Middle frontal gyrus (tissue), 1 donor: Measurements from ENCODE around the gene OGFRL1.

ENCODE experiments used
- DNase-seq: peaks from one replicate; pipeline ENCODE4 v3.0.0-alpha.2; 2015; ENCODE audit warnings: low spot score; ENCODE audit errors: extremely low spot score

Gene OGFRL1

GRCh38 chr6:71284785-71285184 lies 3.8 kb upstream of the OGFRL1 start:
- DNase-seq: no peak

GRCh38 chr6:71287038-71287437 lies 1.6 kb upstream of the OGFRL1 start:
- DNase-seq: no peak

DNA sequence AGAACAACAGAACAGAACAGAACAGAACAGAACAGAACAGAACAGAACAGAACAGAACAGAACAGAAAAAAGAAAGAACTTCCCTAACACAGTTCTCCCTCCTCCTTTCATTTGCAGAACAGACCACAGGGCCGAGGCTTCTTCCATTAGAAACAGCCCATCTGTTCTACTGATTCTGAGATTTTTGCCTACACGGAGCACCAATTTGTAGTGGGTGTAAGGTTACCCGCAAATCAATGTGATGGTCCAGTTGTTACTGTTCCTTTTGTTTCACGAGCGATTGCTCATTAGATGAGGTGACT lies 734 bp upstream of the OGFRL1 start:
- no peak for DNase-seq

DNA sequence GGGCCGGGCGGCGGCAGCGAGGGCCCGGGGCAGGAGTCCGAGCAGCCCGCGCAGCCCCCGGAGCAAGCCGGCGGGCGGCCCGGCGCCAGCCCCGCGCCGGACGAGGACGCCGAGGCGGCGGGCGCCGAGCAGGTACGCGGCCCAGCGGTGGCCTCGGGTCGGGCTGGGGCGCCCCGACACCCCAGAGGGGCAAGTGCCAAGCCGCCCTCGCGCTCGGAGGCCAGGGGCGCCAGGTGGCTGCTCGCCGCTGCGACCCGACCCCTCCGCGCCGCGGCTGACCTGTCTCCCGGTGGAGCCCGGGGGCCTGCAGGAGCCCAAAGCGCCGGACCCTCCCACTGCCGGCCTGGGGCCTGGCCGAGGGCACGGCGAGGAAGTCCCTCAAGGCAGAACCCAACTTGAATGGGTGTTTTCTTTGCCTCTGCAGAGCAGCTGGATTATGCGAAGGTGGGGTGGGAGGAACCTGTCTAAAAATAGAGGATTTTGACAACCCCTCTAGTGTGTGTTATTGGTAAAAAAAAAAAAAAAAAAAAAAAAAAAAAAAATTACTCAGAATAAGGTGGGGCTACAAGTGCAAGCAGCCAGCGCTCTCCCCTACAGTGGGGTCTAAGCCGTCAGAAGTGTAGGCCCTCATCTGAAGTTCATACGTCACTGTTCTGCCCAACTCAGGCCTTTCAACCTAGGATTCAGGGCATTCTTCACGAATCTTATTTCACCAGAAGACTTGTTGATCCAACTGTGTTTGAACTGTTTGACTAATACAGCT lies 609 bp downstream of the OGFRL1 start:
- no peak for DNase-seq

GRCh38 chr6:71289802-71290175 lies 1.2 kb downstream of the OGFRL1 start:
- no peak for DNase-seq

DNA sequence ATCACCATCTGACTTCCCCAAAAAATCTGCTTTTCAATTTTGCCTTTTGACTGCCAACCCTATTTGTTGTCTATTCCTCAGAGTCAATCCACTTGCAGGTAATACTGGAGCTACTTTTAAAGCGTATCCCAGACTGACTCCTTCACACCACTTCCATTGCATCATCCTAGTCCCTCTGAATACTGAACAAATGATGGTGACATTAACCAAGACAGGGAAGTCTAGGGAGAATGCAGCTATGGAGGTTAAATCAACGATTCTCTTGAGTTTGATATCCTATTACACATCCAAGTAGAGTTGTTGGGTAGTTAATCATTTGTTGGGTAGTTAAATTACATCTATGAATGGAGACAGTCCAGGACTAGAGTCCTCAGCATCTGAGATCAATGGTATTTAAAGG lies 2.0 kb downstream of the OGFRL1 start:
- DNase-seq: no peak

- DNase-seq: peak; percentile 36
These were observed 3.4 kb downstream of the OGFRL1 start for GRCh38 chr6:71292001-71292400.

DNA sequence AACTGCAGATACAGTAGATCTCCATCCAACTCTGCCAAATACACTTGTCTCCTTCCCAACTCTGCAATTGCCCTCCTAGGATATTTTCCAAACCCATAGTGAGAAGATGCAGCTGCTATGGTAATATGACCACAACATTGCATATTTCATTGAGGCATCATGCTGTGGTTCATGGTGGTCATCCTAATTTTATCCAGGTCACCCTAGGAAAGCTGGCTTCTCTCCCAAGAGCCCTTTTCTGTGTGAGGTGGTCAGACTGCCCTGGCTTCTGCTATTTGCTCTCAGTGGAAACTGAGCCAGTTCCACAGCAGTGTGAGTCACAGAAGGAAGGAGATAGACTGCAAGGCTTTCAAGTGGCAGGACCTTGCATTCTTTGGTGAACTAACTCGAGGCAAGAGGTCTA lies 5.5 kb downstream of the OGFRL1 start:
- no peak for DNase-seq

- DNase-seq: no peak
These were observed 9.8 kb downstream of the OGFRL1 start for GRCh38 chr6:71298459-71298858.

DNA sequence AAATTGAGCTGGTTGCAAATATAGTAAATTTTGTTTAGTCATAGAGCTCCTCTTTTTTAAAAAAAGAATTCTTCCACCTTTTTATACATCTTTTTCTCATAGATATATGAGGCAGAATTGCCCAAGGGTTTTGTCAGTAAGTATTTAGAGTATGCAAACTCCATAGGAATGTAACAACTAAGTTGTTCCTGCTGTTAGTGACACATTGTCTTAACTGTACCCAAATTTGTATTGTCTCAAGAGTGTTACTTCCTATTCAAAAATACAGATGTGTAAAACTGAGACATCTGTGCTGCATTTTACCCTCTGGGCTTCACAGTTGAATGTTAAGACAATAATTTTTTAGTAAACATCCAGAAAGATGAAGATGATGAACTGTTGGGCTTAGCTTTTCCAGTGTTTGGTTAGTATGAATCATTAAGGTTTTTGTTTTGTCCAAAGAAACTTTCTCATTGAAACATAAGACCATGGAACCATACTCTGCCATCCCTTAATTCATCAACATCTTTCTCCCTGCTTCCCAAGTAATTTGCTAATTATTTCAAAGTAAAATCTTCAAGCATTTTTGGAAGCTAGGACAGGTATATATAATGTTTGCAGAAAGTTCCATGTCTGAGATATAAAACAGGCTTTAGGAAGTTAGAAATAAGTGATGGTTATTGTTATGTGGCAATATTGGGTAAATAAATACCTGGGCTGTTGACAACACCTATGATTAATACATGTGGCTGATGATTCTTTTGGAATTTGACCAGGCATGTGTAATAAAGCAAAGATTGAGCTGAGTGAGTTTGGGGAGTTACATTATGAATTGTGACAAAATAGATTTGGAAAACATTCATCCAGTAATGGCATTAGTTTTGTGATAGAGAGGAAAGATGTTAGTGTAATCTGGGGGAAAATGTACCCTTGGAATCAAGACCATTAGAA lies 11.2 kb downstream of the OGFRL1 start:
- DNase-seq: no peak

GRCh38 chr6:71300561-71301168 lies 12.1 kb downstream of the OGFRL1 start:
- DNase-seq: no peak

DNA sequence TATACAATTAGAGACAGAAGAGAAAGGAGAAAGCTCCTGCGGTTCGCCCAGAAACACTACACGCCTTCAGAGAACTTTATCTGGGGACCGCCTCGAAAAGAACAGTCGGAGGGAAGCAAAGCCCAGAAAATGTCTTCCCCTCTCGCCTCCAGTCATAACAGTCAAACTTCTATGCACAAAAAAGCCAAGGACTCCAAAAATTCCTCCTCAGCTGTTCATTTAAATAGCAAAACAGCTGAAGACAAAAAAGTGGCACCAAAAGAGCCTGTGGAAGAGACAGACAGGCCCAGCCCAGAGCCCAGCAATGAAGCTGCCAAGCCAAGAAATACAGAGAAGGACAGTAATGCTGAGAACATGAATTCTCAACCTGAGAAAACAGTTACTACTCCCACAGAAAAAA lies 12.9 kb downstream of the OGFRL1 start:
- DNase-seq: no peak

GRCh38 chr6:71309656-71310055 lies 21.0 kb downstream of the OGFRL1 start:
- DNase-seq: no peak

DNA sequence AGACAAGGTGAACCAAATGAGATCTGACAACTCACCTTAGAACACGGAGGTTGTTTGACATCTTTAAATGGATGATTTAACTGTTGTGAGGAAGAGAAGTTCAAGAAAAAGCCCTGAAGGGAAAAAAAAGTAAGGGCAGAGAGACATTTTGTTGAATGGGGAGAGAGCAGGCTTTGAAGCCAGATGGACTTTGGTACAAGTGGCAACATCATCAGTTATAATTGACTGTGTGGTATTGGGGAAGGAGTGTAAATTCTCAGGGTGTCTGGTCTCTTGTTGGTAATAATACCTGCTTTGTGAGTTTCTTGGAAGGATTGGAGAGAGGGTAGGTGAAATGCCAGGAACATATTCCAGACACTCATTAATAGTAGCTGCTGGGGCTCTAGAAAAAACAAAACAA lies 21.6 kb downstream of the OGFRL1 start:
- no peak for DNase-seq

GRCh38 chr6:71312089-71312488 lies 23.5 kb downstream of the OGFRL1 start:
- no peak for DNase-seq

GRCh38 chr6:71317441-71317840 lies 28.8 kb downstream of the OGFRL1 start:
- no peak for DNase-seq

GRCh38 chr6:71320041-71320440 lies 31.4 kb downstream of the OGFRL1 start:
- no peak for DNase-seq

DNA sequence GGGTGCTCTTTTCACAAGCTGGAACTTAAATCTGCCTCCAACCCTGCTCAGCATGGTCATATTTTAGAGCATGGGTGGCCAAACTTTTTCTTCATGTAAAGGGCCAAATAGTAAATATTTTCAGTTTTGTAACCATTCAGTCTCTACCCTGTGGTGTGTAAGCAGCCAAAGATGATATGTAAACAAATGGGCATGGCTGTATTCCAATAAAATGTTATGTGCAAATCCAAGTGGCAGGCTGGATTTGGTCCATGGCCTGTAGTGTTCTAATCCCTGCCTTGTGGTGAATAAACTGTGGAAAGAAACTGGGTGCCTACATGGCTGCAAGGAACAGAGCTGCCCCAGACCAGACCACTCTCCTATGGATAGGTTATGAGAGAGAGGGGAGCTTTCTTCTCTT lies 32.7 kb downstream of the OGFRL1 start:
- no peak for DNase-seq

DNA sequence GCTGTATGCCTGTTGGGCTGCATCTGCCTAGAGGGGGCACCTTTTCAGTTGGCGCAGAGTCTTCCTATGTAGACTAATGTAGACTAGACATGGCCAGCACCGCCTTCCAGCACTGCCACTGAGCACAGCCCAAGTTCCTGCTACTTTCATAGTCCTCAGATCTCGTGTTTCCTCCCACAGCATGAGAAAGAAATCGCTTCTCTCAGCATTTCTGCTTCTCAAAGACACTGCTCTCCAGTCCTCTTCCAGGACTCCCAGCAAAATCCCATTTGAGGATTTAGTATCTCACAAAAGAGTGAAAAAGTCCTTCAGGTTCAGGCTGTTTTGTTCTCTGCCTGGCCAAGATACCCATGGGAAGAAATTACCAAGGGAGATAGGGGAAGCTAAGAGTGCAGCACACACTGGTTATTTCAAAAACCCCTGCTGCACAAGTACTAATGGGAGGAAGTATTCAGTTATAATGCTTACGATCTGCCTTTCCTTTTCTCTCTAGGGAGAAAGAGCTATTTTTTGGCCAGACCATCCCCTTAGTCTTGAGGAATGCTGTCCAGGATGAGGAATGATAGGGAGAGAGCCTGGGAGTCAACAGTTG lies 35.7 kb downstream of the OGFRL1 start:
- no peak for DNase-seq

GRCh38 chr6:71326611-71327010 lies 38.0 kb downstream of the OGFRL1 start:
- DNase-seq: no peak

DNA sequence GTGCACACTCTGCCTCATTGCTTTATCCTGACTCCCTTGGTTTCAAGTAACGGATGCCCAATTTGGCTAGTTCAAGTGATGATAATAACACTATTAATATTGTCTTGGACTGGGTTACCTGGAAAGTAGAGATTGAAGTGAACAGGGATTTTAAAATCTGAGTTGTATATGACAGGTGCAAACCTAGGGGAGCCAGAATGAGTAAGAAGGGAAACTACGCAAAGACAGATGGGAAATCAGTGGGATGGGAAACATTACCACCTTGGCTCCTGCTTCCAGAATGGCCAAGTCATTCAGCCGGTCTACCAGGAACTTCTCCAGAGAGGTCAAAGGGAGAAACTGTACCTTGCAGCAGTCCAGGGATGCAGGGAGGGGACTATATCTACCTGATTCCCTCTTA lies 41.9 kb downstream of the OGFRL1 start:
- no peak for DNase-seq

DNA sequence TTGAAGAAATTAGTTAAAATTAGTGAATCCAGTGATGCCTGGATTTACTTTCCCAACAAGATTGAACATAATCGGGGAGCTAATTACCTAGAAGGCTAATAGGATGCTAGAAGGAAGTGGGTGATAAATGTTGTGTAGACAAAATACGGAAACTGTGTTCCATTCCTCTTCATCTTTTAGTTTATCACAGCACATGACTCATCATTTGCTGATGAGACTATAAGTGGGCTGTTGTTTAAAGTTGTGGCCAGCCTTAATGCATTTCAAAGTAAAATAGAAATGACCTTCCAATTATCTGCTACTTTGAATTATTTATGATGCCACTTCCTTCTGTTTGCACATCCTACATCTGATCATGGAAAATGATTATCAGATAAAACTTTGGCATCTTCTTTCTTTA lies 43.4 kb downstream of the OGFRL1 start:
- no peak for DNase-seq
